ENCODE measurements around the gene FOXL3.

- no peak for TF ChIP-seq CTCF (conservative IDR thresholded peaks at IDR 0.05)
- TF ChIP-seq EZH2 (IDR thresholded peaks at IDR 0.05; ENCODE audit: low read depth), result no peak
These were observed 8.8 kb downstream of the FOXL3 start for GRCh38 chr7:298743-299142.

Measured in PC-9 (cell line).